DMS153 treated with DMSO at 0.1 percent for 48 hours (cell line): ENCODE data around the gene ZNF654.
"Not testable (repeated sequence)": the region's sequence is repeated elsewhere in the genome, so short reads cannot be mapped to it uniquely, and the experiment has no call there.

Source experiments
- DNase-seq: peaks from one replicate; lab custom pipeline; 2025; ENCODE audit not compliant: unreplicated experiment; lab: John Stamatoyannopoulos, UW

ZNF654 gene

DNA sequence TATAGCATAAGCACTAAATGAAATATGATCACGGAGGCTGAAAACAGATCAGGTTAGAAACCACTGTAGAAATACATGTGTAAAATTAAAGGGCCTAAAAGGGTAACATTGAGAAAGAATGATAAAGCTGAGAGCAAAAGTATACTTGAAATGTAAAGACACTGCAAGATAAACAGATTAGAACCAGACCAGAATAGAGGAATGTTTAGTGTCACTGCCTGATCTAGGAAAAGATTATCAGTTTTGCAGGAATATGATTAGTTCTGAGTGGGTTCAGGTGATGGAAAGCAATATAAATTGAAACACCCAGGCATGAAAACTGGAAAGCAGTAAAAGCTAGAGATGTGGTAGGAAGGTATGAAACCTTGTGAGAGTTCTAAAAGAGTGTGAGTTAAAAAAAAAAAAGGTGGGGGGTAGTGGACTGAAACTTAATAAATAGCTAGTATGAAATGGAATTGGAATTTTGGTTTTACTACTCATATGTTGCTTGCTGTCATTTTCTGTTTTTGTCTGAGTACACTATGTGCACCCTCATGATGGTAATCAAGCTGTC is 74.7 kb downstream of the ZNF654 start:
- DNase-seq = no peak

DNA sequence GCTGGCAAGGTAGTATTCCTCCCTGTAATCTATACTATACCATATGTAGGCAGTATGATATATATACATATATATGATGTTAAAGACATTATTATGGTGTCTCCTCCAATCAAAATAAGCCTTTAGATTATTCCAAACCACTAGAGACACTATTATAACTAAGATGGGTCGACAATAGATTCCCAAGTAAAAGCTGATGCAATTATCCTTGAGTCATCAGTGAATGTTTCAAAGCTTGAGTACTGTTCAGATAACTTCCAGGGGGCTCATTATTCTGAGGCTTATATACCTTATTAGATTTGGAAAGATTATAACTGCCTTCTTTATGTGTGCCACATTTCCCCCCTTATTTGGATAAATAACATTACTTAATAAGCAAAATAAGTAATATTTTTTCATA is 78.8 kb downstream of the ZNF654 start:
- DNase-seq = no peak

DNA sequence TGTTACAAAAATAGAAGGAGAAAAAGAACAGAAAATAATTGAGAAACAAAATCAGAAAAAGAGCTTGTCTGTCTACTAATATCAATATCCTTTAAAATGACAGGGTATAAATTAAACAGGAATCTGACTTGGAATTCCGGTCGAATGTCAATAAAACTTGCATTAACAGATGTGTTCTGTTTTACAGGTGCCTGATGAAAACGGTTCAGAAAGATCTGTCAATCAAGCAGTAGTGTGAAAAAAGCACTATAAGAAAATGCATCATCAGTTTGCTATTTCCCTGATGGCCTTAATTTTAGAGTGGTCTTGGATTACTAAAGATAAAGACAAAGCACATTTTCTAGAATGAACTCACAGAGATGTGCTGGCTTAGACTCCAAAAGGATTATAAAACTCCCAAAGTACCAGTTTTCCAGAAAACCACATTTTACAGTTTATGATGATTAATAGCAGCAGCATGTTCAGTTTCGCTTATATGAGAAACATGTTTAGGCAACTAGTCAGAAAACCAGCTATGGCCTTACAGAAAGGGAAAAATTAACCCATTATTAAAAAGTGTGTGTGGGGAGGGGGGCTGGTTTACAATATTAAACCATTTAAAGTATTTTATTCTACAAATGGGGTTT is 82.5 kb downstream of the ZNF654 start:
- DNase-seq = no peak

DNA sequence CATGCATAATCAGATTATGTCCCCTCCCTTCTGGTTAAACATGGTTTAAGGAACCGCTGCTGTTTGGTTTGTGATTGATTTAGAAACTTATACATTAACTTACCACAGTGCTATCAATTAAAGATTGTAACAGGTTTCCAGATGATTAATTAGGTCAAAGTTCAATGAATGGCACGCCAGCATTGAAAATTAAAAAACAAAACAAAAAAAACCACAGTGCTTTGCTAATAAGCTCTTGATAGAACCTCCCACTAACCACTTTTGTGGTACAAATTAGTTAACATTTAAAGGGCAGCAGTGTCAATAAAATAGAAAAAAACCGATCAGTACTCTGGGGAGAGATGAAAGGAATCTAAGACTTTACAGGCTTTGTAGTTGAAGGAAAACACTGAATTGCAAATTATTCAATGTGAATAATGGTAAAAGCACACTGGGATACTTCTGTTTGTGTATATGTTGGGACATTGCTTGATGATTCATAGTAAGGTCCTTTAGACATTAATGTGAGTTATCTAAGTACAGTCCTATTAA is 83.1 kb downstream of the ZNF654 start:
- no peak for DNase-seq

DNA sequence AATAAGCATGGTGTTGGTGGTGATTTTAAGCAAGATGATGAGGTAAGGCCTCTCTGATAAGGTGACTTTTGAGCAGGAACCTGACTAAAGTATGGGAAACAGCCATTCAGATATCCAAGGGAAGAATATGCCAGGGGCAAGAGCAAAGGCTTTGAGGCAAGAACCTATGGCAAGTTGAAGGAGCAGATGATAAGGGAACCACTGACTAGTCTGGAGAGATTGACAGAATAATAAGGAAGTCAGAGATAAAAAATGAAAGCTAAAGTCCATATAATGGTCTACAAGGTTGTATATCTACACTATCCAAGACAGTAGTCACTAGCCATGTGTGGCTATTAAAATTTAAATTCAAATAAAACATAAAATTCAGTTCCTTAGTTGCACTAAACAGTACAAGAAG is 88.2 kb downstream of the ZNF654 start:
- no peak for DNase-seq

DNA sequence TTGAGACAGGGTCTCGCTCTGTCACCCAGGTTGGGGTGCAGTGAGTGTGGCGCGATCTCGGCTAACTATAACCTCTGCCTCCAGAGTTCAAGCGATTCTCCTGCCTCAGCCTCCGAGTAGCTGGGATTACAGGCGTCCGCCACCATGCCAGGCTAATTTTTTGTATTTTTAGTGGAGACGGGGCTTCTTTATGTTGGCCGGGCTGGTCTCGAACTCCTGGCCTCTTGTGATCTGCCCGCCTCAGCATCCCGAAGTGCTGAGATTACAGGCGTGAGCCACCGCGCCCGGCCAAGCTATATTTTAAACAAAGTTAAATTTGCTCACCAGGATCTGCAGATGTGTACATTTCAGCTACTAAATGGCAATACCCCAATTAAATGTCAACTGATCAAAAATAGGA is 89.6 kb downstream of the ZNF654 start:
- no peak for DNase-seq

DNA sequence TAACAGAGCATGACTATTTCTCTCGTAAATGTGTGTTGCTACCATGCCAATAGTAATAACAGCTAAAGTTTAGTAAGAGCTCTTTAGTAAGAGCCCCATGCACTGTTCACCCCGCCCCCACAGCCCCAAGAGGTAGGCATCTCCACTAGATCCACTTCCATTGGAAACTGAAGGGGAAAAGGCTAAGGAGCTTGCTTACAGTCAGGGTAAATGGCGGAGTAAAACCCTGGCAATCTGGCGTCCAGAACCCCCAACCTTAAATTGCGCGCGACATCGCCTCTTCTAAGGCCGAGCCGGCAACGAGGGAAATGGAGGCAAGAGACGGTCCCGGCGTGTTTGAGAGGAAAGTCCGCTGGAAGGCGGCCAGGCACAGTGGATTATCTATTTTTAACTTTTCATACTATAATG is 90.0 kb downstream of the ZNF654 start:
- no peak for DNase-seq

DNA sequence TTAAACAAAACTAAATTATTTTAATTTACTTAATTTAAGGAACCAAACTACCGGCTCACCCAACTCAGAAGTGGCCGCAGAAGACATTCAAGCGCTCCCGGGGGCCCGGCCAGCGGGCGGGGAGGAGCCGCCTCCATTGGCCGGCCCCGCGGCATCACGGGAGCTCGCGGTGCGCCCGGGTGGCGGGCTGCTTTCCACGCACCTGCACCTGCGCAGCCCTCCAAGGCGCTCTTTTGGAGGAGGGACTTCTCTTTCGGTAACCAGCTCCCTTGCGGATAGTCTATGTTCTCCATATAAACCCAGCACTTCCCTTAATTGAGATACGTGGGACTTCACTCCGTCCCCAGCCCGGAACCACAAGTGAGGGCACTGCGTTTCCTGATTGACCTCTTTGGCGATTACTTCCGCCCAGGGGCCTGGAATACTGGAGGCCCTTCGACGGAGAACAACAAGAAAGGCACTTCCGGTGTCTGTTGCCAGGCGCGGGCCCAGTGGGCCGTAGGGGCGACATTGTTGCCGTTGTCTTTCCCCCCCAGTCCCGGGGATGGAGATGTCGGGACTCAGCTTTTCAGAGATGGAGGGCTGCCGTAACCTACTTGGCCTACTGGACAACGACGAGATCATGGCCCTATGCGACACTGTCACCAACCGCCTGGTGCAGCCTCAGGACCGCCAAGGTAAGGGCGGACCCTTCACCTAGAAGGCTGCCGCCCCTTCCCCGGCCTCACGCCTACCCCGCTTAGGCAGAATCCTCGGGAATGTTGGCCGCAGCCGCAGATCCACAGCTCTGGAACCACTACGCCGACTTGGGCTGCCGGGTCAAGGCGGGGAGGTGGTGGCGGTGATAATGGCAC is 90.7 kb downstream of the ZNF654 start, which contains the start of gene C3orf38:
TSS of gene C3orf38 (plus strand) at position 451 of the 854 bp plus-strand sequence. CDS start at position 545, 94 bp downstream.
- peak; percentile 91 for DNase-seq

DNA sequence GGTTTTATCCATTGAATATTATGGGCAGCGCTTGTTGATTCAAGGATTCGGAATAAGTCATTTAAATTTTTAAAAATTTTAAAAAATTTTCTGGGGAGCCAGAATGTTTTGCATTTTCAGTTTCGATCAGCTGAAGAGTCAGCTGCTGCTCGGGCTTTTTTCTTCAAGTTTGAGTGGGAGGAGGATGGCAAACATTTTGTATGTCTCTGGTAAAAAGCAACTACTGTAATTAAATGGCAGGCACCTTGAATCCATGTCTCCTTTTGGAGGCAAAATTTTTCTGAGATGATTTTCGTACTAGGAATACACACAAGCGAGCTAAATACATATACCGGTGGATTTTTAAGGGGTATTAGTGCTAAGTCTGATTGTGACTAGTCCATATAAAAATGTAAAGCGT is 91.3 kb downstream of the ZNF654 start:
- DNase-seq = no peak

DNA sequence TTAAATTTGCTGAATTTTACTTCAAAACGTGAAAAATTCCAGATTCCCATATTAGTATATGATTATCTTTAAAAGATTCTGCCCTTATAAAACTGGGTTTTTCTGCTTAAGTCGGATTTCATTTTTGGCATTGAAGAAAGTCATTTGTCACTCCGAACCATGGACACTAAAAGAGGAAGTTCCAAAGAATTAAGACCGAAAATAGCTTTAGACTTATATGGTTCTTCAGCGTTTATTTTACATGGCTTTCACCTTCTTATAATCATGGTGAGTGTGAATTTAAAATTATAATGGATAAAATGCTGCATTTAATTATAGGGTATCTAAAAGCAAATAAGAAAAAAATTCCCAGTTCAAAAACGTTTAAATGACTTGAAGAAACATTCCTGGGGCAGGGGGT is 91.8 kb downstream of the ZNF654 start:
- DNase-seq = no peak

DNA sequence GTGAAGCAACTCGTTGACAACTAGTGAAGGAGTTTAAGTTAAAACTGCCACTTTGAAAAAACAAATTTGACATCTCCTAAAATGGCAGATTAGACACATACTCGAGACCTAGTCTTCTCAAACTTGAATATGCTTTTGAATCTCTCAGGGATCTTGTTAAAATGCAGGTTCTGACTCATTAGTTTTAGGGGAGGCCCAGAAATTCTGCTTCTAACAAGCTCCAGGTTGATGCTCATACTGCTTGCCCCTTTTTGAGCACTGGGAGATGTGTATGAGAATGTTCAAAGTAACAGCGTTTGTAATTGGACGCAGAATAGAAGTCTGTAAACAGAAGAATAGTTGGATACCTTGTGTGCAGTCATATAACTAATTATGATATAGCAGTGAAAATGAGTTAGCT is 92.3 kb downstream of the ZNF654 start:
- no peak for DNase-seq

DNA sequence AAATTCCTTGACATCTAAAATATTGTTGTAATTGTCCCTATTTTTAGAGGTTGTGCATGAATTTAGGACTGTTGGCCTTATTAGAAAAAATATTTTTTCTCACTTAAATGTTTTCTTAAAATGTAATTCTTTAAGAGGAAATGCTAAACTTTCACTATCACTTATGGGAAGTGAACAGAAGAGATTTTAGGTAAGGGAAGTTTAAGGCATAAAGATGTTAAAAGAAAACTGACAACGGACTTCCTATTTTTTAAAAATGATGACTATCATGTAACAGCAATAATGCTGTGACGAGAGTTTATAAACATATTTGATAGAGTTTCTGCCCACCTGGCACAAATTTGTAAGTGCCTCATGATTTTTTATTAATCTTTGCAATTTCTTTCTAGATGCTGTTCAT is 93.8 kb downstream of the ZNF654 start:
- DNase-seq = no peak

DNA sequence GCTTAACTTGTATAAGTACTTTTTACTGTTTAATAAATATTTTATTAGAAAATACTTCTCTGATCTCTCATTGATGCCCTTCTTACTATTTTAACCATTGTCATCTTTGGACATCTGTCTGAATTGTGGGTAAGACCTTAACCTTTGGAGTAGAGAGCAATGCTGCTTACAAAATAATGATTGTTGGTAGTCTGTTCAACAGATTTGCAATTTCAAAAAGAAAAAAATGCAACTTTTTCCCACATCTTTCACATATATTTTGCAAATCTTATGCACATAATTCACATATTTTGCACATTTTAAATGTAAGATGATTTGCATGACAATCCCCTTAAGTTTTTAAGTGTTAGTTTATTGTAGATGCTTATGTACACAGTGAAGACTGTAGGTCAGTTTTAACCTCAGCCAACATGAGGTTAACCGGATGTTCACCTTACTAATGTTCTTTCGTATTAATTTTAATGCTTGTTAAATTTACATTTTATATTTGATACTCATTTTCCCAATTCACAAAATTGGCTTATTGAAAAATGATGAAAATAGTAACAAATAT is 107.4 kb downstream of the ZNF654 start:
- no peak for DNase-seq

DNA sequence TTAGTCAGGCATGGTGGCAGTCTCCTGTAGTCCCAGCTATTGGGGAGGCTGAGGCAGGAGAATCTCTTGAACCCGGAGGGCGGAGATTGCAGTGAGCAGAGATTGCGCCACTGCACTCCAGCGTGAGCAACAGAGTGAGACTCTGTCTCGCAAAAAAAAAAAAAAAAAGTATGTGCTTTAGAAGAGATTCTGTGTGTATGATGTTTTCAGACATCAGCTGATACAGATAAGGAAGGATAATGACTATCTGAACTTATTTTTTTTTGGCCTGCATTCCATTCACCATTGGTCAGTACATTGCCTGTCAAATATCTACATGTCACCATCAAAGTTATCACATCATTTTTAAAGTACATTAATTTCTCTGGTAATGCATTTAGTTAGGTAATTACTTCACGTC is 108.1 kb downstream of the ZNF654 start:
- DNase-seq = no peak

DNA sequence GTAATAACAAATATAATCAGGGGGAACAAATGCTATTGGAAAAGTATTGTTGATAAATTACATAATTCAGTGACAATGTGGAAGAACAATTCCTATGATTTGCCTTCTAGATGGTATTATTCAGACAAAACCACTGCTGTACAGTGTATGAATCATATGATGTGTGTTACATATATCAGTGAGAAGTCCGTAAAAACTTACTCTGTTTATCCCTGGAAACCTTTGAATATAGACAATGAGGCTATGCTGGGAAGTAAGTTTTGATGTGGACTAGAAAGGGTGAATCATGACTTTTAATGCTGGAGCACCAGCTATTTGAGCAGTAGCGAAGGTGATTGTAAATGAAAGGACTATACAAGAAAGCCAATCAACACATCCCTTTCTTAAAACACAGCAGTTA is 108.6 kb downstream of the ZNF654 start:
- no peak for DNase-seq

DNA sequence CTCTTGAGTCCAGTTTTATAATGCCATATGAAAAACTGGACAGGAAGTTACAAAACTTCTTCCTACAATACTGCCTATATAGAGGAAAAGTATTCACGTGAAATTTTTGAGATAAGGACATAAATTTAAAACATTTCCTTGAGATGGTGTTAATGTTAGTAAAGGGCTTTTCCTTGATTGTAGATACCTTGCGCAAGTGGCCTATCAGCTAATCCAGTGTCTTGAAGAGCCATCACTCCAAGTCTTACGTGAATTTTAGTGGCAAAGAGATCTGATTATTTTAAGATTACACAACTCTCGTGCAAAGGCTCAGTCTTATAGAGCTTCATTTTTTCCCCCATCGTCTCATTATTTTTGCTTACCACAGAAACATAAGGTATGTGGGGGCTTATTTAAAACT is 109.1 kb downstream of the ZNF654 start:
- no peak for DNase-seq

DNA sequence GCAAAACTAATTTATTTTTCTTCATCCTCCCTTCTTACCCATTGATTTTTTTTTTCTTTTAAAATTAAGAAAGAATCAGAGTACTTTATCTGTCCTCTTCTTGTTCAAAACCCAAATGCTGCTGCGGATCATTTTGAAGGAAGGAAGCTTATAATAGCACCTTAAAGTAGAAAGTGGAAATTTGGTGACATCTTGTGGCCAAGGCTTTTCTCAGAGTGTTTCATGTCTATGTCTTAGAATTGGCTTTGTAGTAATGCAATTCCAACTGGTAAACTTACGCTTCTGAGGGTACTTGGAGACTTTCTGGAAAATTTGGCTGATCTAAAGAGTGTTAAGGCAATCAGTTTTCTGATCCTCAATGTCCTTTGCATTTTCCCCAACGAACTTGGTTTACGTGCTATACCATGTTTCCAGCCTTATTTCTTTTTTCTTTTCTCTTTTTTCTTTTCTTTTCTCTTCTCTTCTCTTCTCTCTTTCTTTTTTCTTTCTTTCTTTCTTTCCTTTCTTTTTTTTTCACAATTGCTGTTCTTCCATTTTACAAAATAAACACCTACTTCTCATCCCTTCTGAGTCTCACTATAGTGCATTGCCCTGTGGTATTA is 121.4 kb downstream of the ZNF654 start:
- no peak for DNase-seq

DNA sequence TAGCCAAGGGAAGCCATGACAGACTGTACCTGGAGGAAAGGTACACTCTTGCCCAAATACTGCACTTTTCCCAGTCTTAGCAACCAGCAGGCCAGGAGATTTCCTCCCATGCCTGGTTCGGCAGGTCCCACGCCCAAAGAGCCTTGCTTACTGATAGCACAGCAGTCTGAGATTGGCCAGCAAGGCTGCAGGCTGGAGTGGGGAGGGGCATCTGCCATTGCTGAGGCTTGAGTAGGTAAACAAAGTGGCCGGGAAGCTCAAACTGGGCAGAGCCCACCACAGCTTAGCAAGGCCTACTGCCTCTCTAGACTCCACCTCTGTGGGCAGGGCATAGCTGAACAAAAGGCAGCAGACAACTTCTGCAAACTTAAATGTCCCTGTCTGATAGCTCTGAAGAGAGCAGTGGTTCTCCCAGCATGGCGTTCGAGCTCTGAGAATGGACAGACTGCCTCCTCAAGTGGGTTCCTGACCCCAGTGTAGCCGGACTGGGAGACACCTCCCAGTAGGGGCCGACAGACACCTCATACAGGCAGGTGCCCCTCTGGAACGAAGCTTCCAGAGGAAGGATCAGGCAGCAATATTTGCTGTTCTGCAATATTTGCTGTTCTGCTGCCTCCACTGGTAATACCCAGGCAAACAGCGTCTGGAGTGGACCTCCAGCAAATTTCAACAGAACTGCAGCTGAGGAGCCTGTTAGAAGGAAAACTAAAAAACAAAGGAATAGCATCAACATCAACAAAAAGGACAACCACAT is 123.3 kb downstream of the ZNF654 start:
- DNase-seq = not testable (repeated sequence)

DNA sequence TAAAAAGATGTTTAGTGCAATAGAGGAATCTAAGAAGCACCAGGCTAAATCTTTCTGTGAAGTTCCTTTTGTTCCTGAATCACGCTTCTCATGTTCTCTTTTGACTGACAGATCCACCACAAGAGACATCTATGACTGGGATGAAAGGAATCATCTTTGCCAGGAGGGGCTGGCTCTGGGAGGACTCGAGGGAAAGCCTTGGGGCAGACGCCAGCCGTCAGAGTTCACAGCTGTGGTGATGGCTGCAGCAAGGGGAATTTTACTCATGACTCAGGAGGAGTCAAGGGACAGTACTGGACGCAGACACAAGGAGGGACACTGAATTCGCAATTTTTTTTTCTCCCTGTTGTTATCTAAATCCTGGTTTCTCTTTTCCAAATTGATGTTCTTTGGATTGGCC is 129.4 kb downstream of the ZNF654 start:
- DNase-seq = no peak

DNA sequence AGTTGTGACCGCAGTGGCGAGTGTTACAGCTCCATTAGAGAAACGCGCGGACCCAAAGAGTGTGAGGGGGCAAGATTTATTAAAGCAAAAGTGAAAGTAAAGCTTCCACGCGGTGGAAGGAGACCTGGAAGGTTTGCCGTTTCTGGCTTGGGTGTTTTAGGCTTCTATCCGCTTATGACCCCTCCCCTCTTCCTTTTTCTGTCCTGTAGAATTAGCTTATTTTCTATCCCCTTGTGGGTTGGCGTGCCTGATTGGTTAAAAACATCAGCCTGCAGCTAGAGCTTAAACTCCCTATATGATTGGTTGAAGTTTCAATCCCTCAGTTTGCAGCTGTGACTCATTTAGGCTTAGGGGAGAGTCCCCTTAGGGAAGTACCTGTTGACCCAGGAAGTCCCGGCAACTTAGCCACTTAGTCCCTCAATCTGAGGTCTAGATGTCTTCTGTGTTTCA is 130.3 kb downstream of the ZNF654 start:
- DNase-seq = no peak
